SK-N-SH (cell line): ENCODE measurements around the gene CAPN5.

ENCODE experiments used
- EP300 ChIP-seq, 2 experiments: IDR thresholded peaks; 2 replicates each; pipeline versions ENCODE4 v1.4.0 to v1.6.1; 2012; ENCODE audit warnings: borderline replicate concordance in 1 of 2, low read depth in 1 of 2, low read length in 1 of 2
- EZH2phosphoT487 ChIP-seq: fragments of 200-600 bp; sonication (generic); IDR thresholded peaks from 2 replicates; pipeline ENCODE4 v1.6.1; 2017; ENCODE audit warnings: low read depth, mixed run types, mild to moderate bottlenecking, antibody characterized with exemption, moderate library complexity, borderline replicate concordance
- FOXM1 ChIP-seq: IDR thresholded peaks from 2 replicates; pipeline ENCODE4 v1.4.0; 2012; ENCODE audit warnings: low read depth, mild to moderate bottlenecking
- GABPA ChIP-seq: IDR thresholded peaks from 2 replicates; pipeline ENCODE4 v1.4.0; 2012; ENCODE audit warnings: low read depth, mild to moderate bottlenecking
- JUND ChIP-seq: IDR thresholded peaks from 2 replicates; pipeline ENCODE4 v1.4.0; 2012
- POLR2AphosphoS5 ChIP-seq: IDR thresholded peaks from 2 replicates; pipeline ENCODE4 v1.6.1; 2012; ENCODE audit warnings: low read depth, low read length
- RFX5 ChIP-seq: IDR thresholded peaks from 2 replicates; pipeline ENCODE4 v1.6.1; 2012; ENCODE audit warnings: mild to moderate bottlenecking, improper control_type of control experiment, low read length
- SIN3A ChIP-seq: IDR thresholded peaks from 2 replicates; pipeline ENCODE4 v1.6.1; 2012; ENCODE audit warnings: low read depth, mild to moderate bottlenecking, low read length, moderate library complexity, borderline replicate concordance
- TAF1 ChIP-seq: IDR thresholded peaks from 2 replicates; pipeline ENCODE4 v1.6.1; 2012; ENCODE audit warnings: low read depth, mild to moderate bottlenecking, low read length, moderate library complexity, borderline replicate concordance
- YY1 ChIP-seq: IDR thresholded peaks from 2 replicates; pipeline ENCODE4 v1.4.0; 2012; ENCODE audit warnings: low read depth, mild to moderate bottlenecking
- TF ChIP-seq, protein P1 (sequence below): fragments of 150-350 bp; IDR thresholded peaks from 2 replicates; pipeline ENCODE4 v1.6.1; 2017; ENCODE audit warnings: antibody characterized with exemption, low read length, low read depth, borderline replicate concordance
- TF ChIP-seq, protein P2 (sequence below): fragments of 200-600 bp; sonication (generic); IDR thresholded peaks from 2 replicates; pipeline ENCODE4 v1.6.1; 2017; ENCODE audit warnings: antibody characterized with exemption, mild to moderate bottlenecking, moderate library complexity
- TF ChIP-seq, protein P3 (sequence below): fragments of 150-350 bp; IDR thresholded peaks from 2 replicates; pipeline ENCODE4 v1.6.1; 2016; ENCODE audit warnings: mild to moderate bottlenecking, low read depth, low read length

DNA sequence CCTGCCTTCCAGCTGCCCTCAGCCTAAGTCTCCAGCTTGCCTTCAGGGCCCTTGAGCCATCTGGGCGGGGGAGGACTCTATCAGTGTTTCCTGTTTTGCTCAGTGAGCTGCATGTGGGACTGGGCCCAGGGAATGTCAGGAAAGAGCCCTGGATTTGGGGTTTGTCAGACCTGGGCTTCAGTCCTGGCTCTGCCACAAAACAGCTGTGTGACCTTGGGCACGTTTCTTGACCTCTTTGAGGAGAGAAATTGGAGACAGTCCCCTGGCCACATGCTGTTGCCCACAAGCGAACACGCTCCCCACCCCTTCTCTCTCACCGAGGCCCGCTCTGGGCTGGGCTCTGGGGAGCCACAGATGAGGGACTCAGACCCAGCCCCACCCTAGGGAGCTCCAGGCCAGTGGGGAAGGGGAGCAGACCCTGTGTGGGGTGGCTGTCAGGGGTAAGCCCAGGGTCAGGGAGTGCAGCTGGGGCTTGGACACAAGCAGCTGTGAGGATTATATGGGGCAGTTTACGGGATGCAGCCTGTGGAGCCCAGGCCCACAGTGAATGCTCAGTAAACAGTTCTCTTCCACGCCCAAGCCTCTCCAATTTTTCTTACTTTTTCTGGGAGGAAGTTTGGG is 73.6 kb downstream of the CAPN5 start:
- TF ChIP-seq FOXM1 (no peak), RFX5 (no peak), TAF1 (no peak), YY1 (no peak), JUND (no peak), GABPA (no peak), EP300 (IDR thresholded peaks at IDR 0.05; ENCODE audit: borderline replicate concordance in 1 of 2, low read depth in 1 of 2, low read length in 1 of 2) (no peak), POLR2AphosphoS5 (no peak), EZH2phosphoT487 (no peak), SIN3A (no peak)
- TF ChIP-seq, protein P1, sequence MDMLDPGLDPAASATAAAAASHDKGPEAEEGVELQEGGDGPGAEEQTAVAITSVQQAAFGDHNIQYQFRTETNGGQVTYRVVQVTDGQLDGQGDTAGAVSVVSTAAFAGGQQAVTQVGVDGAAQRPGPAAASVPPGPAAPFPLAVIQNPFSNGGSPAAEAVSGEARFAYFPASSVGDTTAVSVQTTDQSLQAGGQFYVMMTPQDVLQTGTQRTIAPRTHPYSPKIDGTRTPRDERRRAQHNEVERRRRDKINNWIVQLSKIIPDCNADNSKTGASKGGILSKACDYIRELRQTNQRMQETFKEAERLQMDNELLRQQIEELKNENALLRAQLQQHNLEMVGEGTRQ: no peak
- TF ChIP-seq, protein P2, sequence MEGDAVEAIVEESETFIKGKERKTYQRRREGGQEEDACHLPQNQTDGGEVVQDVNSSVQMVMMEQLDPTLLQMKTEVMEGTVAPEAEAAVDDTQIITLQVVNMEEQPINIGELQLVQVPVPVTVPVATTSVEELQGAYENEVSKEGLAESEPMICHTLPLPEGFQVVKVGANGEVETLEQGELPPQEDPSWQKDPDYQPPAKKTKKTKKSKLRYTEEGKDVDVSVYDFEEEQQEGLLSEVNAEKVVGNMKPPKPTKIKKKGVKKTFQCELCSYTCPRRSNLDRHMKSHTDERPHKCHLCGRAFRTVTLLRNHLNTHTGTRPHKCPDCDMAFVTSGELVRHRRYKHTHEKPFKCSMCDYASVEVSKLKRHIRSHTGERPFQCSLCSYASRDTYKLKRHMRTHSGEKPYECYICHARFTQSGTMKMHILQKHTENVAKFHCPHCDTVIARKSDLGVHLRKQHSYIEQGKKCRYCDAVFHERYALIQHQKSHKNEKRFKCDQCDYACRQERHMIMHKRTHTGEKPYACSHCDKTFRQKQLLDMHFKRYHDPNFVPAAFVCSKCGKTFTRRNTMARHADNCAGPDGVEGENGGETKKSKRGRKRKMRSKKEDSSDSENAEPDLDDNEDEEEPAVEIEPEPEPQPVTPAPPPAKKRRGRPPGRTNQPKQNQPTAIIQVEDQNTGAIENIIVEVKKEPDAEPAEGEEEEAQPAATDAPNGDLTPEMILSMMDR: no peak
- TF ChIP-seq, protein P3, sequence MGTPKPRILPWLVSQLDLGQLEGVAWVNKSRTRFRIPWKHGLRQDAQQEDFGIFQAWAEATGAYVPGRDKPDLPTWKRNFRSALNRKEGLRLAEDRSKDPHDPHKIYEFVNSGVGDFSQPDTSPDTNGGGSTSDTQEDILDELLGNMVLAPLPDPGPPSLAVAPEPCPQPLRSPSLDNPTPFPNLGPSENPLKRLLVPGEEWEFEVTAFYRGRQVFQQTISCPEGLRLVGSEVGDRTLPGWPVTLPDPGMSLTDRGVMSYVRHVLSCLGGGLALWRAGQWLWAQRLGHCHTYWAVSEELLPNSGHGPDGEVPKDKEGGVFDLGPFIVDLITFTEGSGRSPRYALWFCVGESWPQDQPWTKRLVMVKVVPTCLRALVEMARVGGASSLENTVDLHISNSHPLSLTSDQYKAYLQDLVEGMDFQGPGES: no peak
